Ascending aorta (tissue), 2 donors: ENCODE data around the gene SLCO3A1. TPM values are rescaled to one million over a fixed set of nuclear protein-coding genes. Genes with fewer than 3 reads are reported as not detected.
A peak's percentile ranks its signal among the peaks of the same experiment; 100 is the strongest.
"Not testable (repeated sequence)": the region's sequence is repeated elsewhere in the genome, so short reads cannot be mapped to it uniquely, and the experiment has no call there.

Experiments
- DNase-seq, 2 donors: peaks; one replicate each; pipeline ENCODE4 v3.0.0-alpha.2; 2019; ENCODE audit warnings: low spot score in 2 of 2
- H3K27ac ChIP-seq, 2 donors: fragments of 200-600 bp; sonication (generic); one replicate each; pipeline ENCODE4 v1.5.1; 2016 to 2017; ENCODE audit warnings: mild to moderate bottlenecking in 1 of 2
- H3K27me3 ChIP-seq: fragments of 200-600 bp; sonication (generic); one replicate; pipeline ENCODE4 v1.5.1; 2017
- H3K36me3 ChIP-seq, 2 donors: fragments of 200-600 bp; sonication (generic); one replicate each; pipeline ENCODE4 v1.5.1; 2016
- H3K4me1 ChIP-seq, 2 donors: fragments of 200-600 bp; sonication (generic); one replicate each; pipeline ENCODE4 v1.5.1; 2016 to 2017; ENCODE audit warnings: mild to moderate bottlenecking in 1 of 2
- H3K4me3 ChIP-seq, 2 donors: fragments of 200-600 bp; sonication (generic); one replicate each; pipeline ENCODE4 v1.5.1; 2016 to 2017; ENCODE audit warnings: mild to moderate bottlenecking in 1 of 2
- H3K9me3 ChIP-seq, 2 donors: fragments of 200-600 bp; sonication (generic); one replicate each; pipeline ENCODE4 v1.5.1; 2016
- intact Hi-C: fragments of 100-400 bp; cut with DNase I; formaldehyde crosslinking; loops from one replicate; pipeline ENCODE4 v1.15.1; 2023
- total RNA-seq: library from RNA; depleted of rRNA; stranded (reverse); fragments of >200 nt; gene quantifications from one replicate; pipeline ENCODE4 v1.1.0, GENCODE V29; 2016
- TF ChIP-seq, protein P1 (sequence below), 3 experiments: fragments of 200-600 bp in 2 of 3; fragments of 450-650 bp in 1 of 3; sonication (generic) in 2 of 3; IDR thresholded peaks; one replicate each; pipeline ENCODE4 v1.5.1; 2016 to 2019; ENCODE audit warnings: antibody characterized with exemption in 3 of 3, mild to moderate bottlenecking in 1 of 3, moderate library complexity in 1 of 3

SLCO3A1 gene
- total RNA-seq, 1 donor from 2014 or later = 53.2 TPM

DNA sequence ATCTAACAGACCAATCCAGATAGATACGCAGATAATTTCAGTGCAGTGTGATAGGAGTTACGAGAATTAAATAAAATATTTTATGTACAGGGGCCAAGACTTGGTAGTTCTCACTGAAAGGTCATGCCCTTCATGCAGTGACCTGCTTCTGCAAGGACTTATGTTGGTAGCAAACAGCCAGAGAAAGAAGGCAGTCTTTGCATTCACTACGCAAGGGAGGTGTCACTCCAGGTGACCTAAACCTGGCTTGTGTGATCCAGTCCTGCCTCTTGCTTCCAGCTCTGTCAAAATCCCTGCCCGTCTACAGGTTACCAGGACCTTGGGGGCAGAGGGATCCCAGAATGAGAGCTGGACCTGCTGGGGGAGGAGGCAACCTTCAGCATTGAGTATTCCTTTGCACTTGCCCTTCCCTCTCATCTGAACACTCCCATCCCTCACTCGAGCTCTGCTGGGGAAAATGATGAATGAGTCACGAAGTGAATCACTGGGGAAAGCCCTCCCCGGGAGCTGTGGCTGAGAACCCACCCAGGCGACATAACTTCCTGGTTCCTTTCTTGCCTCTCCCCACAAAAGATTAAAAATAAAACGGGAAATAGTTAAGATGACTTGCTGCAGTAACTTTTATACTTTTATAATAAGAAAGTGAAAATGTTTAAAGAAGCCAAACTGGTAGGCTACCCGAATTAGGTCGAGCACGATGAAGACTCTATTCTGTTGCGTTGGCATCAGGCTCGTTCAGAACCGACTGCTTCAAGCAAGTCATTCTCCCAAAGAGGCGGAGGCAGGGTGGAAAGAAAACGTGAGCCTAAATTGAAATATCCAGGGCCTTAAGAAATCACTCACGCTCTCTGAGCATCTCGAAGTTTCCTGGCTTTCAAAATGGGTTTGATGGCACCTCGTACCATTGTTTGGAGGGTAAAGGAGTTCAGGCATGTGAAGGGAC, 216.1 kb downstream of the SLCO3A1 start:
- peak overlapping the region; percentile 70 to 80 for H3K27ac ChIP-seq
- H3K4me3 ChIP-seq = peak overlapping the region; percentile 34 to 55
- H3K4me1 ChIP-seq = peaks cover 0 to 18% of the 10 kb centered on the region in 2 donors
- H3K36me3 ChIP-seq = no peaks in the 10 kb centered on the region
- TF ChIP-seq, protein P1, sequence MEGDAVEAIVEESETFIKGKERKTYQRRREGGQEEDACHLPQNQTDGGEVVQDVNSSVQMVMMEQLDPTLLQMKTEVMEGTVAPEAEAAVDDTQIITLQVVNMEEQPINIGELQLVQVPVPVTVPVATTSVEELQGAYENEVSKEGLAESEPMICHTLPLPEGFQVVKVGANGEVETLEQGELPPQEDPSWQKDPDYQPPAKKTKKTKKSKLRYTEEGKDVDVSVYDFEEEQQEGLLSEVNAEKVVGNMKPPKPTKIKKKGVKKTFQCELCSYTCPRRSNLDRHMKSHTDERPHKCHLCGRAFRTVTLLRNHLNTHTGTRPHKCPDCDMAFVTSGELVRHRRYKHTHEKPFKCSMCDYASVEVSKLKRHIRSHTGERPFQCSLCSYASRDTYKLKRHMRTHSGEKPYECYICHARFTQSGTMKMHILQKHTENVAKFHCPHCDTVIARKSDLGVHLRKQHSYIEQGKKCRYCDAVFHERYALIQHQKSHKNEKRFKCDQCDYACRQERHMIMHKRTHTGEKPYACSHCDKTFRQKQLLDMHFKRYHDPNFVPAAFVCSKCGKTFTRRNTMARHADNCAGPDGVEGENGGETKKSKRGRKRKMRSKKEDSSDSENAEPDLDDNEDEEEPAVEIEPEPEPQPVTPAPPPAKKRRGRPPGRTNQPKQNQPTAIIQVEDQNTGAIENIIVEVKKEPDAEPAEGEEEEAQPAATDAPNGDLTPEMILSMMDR (IDR thresholded peaks at IDR 0.05) = no peak
- H3K27me3 ChIP-seq = no peaks in the 10 kb centered on the region
- DNase-seq = peak; percentile 28 to 88
- H3K9me3 ChIP-seq = no peaks in the 10 kb centered on the region
- intact Hi-C loops = loop anchor here (1.0 to 2.0 kb wide), 2 partner anchors 39 to 216 kb away; partner anchors contain the start of gene SLCO3A1

DNA sequence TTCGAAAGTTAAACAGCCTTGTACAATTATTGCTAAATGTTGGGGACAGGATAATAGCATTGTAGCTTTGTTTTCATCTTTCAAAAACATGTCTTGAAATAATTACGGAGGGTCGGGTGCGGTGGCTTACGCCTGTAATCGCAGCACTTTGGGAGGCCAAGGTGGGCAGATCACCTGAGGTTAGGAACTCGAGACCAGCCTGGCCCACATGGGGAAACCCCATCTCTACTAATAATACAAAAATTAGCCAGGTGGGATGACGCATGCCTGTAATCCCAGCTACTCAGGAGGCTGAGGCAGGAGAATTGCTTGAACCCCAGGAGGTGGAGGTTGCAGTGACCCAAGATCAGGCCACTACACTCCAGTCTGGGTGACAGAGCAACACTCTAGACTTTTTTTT, 216.7 kb downstream of the SLCO3A1 start:
- H3K27ac ChIP-seq = peak overlapping the region; percentile 70 to 80
- H3K27me3 ChIP-seq, H3K9me3 ChIP-seq, intact Hi-C loops, DNase-seq, H3K36me3 ChIP-seq: not testable (repeated sequence)
- peaks cover 0 to 19% of the 10 kb centered on the region in 2 donors for H3K4me1 ChIP-seq
- H3K4me3 ChIP-seq = peak overlapping the region; percentile 34 to 55

GRCh38 chr15:92071045-92071634, 217.6 kb downstream of the SLCO3A1 start:
- Histone ChIP-seq H3K36me3 (no peaks in the 10 kb centered on the region), H3K4me3 (no peak overlapping the region), H3K27me3 (no peaks in the 10 kb centered on the region), H3K4me1 (peaks cover 0 to 19% of the 10 kb centered on the region in 2 donors), H3K27ac (peak overlapping the region; percentile 70 to 80), H3K9me3 (no peaks in the 10 kb centered on the region)
- intact Hi-C loops = no loop called here
- no peak for DNase-seq
- TF ChIP-seq, protein P1 (IDR thresholded peaks at IDR 0.05) = no peak

GRCh38 chr15:92073044-92073785, 219.7 kb downstream of the SLCO3A1 start:
- Histone ChIP-seq H3K27ac (no peak overlapping the region), H3K36me3 (no peaks in the 10 kb centered on the region), H3K27me3 (no peaks in the 10 kb centered on the region), H3K4me1 (peaks cover 0 to 19% of the 10 kb centered on the region in 2 donors), H3K4me3 (no peak overlapping the region), H3K9me3 (no peaks in the 10 kb centered on the region)
- intact Hi-C loops = no loop called here
- TF ChIP-seq, protein P1 (IDR thresholded peaks at IDR 0.05) = no peak
- no peak for DNase-seq

DNA sequence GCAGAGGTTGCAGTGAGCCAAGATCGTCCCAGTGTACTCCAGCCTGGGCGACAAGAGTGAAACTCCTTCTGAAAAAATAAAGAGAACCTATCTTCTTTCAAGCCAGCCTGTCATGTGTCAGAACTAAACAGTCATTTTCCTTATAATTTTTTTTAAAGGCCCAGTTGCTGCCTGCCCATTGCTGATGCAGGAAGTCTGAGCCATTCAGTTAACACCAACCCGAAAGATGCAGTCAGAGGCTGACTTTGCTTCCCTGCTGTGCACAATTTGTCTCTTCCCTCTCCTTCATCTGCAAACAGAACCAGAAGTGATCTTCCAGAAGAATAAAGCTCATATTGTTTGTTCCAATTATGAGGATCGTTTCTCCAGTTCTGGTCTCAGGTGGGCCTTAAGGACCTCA, 220.6 kb downstream of the SLCO3A1 start:
- intact Hi-C loops = no loop called here
- TF ChIP-seq, protein P1 (IDR thresholded peaks at IDR 0.05) = no peak
- Histone ChIP-seq H3K36me3 (no peaks in the 10 kb centered on the region), H3K27ac (no peak overlapping the region), H3K9me3 (no peaks in the 10 kb centered on the region), H3K4me1 (peaks cover 0 to 19% of the 10 kb centered on the region in 2 donors), H3K4me3 (no peak overlapping the region), H3K27me3 (no peaks in the 10 kb centered on the region)
- DNase-seq = no peak
